ENCODE data around the gene LRPAP1.
"Not testable (repeated sequence)": the region's sequence is repeated elsewhere in the genome, so short reads cannot be mapped to it uniquely, and the experiment has no call there.

Gene LRPAP1

GRCh38 chr4:3549694-3550001 lies 17.4 kb upstream of the LRPAP1 start:
- 93 to 100% methylated on average over 4 to 5 of the region's 6 CpGs for whole genome bisulfite sequencing, 2 experiments
- not testable (repeated sequence) for H3K36me3 ChIP-seq (ENCODE audit: control insufficient read depth, insufficient read depth, low read length); H3K4me1 ChIP-seq (ENCODE audit: control insufficient read depth, insufficient read depth, low read length); H3K27ac ChIP-seq (ENCODE audit: insufficient read depth, low read depth, low read length, poor library complexity, severe bottlenecking); H3K27me3 ChIP-seq (ENCODE audit: control insufficient read depth, insufficient read depth, low read length, poor library complexity, severe bottlenecking); H3K9me3 ChIP-seq (ENCODE audit: control insufficient read depth, low read length); H3K4me3 ChIP-seq (ENCODE audit: insufficient read depth, low read depth, low read length)

GRCh38 chr4:3548991-3549693 lies 16.9 kb upstream of the LRPAP1 start:
- H3K9me3 ChIP-seq (ENCODE audit: control insufficient read depth, low read length); H3K27me3 ChIP-seq (ENCODE audit: control insufficient read depth, insufficient read depth, low read length, poor library complexity, severe bottlenecking); H3K27ac ChIP-seq (ENCODE audit: insufficient read depth, low read depth, low read length, poor library complexity, severe bottlenecking); H3K36me3 ChIP-seq (ENCODE audit: control insufficient read depth, insufficient read depth, low read length); H3K4me3 ChIP-seq (ENCODE audit: insufficient read depth, low read depth, low read length); H3K4me1 ChIP-seq (ENCODE audit: control insufficient read depth, insufficient read depth, low read length): not testable (repeated sequence)
- WGBS, 2 experiments: 85 to 89% methylated on average over 17 to 19 of the region's 21 CpGs

DNA sequence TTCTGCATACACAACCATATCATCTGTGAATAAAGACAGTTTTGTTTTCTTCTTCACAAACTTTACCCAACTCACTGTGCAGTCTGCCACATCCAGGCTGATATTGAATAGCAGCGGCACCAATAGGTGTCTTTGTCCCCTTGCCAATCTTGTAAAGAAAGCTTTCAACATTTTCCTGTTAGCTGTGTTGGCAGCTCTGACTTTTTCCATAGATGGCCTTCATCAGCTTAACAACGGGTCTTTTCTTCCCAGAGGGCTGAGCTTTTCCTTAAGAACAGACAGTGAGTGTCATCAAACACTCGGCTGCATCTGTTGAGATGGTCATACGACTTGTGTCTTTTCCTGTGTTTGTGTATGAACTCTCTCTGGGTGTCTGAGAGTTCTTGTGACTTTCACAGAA lies 14.5 kb upstream of the LRPAP1 start:
- H3K27me3 ChIP-seq (ENCODE audit: control insufficient read depth, insufficient read depth, low read length, poor library complexity, severe bottlenecking); H3K4me1 ChIP-seq (ENCODE audit: control insufficient read depth, insufficient read depth, low read length); H3K9me3 ChIP-seq (ENCODE audit: control insufficient read depth, low read length); H3K4me3 ChIP-seq (ENCODE audit: insufficient read depth, low read depth, low read length); H3K36me3 ChIP-seq (ENCODE audit: control insufficient read depth, insufficient read depth, low read length); H3K27ac ChIP-seq (ENCODE audit: insufficient read depth, low read depth, low read length, poor library complexity, severe bottlenecking): not testable (repeated sequence)
- 75 to 81% methylated on average over 4 of the region's 4 CpGs for WGBS, 2 experiments

GRCh38 chr4:3545351-3545750 lies 13.1 kb upstream of the LRPAP1 start:
- H3K36me3 ChIP-seq (ENCODE audit: control insufficient read depth, insufficient read depth, low read length); H3K9me3 ChIP-seq (ENCODE audit: control insufficient read depth, low read length); H3K4me1 ChIP-seq (ENCODE audit: control insufficient read depth, insufficient read depth, low read length); H3K4me3 ChIP-seq (ENCODE audit: insufficient read depth, low read depth, low read length); H3K27ac ChIP-seq (ENCODE audit: insufficient read depth, low read depth, low read length, poor library complexity, severe bottlenecking); H3K27me3 ChIP-seq (ENCODE audit: control insufficient read depth, insufficient read depth, low read length, poor library complexity, severe bottlenecking): not testable (repeated sequence)
- 97% methylated on average over 7 to 8 of the region's 8 CpGs for WGBS, 2 experiments

DNA sequence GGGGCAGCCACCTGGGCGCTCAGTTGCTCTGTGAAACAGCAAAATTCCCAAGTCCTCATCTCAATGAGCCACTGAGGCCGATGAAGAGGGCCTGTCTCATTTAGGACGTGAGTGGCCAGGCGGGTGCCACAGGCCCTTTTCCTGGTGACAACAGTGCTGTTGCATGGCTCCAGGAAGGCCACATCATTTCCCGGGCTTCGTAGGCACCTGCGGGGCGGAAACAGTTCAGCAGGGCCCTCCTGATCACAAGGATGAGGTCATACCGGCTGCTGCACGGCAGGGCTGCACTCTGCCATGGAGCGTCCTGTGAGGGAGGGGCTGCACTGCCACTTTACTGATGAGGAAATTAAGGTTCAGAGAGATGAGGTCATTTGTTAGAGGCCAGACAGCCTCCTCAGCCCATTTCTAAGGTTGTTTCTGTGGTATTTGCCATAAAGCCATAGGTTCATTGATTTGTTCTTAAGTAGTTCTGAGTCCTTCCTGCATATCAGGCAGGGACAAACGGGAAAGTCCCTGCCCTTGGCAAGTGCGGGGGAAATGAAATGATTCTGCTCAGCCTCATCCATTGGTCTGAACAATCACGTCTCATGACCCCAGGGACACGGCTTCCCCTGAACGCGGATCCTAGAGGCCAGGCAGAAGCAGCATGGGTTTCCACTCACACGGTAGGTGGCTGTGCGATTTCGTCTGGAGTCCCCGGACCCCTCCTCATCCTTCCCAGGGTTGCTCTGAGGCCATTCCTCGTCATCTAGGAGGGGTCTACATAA lies 12.2 kb upstream of the LRPAP1 start:
- H3K36me3 ChIP-seq (ENCODE audit: control insufficient read depth, insufficient read depth, low read length); H3K27me3 ChIP-seq (ENCODE audit: control insufficient read depth, insufficient read depth, low read length, poor library complexity, severe bottlenecking); H3K4me1 ChIP-seq (ENCODE audit: control insufficient read depth, insufficient read depth, low read length); H3K9me3 ChIP-seq (ENCODE audit: control insufficient read depth, low read length); H3K27ac ChIP-seq (ENCODE audit: insufficient read depth, low read depth, low read length, poor library complexity, severe bottlenecking); H3K4me3 ChIP-seq (ENCODE audit: insufficient read depth, low read depth, low read length): not testable (repeated sequence)
- WGBS, 2 experiments: 65 to 76% methylated on average over 18 to 21 of the region's 22 CpGs

GRCh38 chr4:3543415-3543814 lies 11.2 kb upstream of the LRPAP1 start:
- H3K27me3 ChIP-seq (ENCODE audit: control insufficient read depth, insufficient read depth, low read length, poor library complexity, severe bottlenecking); H3K36me3 ChIP-seq (ENCODE audit: control insufficient read depth, insufficient read depth, low read length); H3K4me1 ChIP-seq (ENCODE audit: control insufficient read depth, insufficient read depth, low read length); H3K4me3 ChIP-seq (ENCODE audit: insufficient read depth, low read depth, low read length); H3K9me3 ChIP-seq (ENCODE audit: control insufficient read depth, low read length); H3K27ac ChIP-seq (ENCODE audit: insufficient read depth, low read depth, low read length, poor library complexity, severe bottlenecking): not testable (repeated sequence)
- 95 to 96% methylated on average over 6 to 7 of the region's 8 CpGs for WGBS, 2 experiments

DNA sequence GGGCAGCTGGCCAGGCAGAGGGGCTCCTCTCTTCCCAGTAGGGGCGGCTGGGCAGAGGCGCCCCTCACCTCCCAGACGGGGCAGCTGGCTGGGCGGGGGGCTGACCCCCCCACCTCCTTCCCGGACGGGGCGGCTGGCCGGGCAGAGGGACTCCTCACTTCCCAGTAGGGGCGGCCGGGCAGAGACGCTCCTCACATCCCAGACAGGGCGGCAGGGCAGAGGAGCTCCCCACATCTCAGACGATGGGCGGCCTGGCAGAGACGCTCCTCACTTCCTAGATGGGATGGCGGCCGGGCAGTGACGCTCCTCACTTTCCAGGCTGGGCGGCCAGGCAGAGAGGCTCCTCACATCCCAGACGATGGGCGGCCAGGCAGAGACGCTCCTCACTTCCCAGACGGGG lies 6.7 kb upstream of the LRPAP1 start:
- not testable (repeated sequence) for H3K4me3 ChIP-seq (ENCODE audit: insufficient read depth, low read depth, low read length); H3K4me1 ChIP-seq (ENCODE audit: control insufficient read depth, insufficient read depth, low read length); H3K27me3 ChIP-seq (ENCODE audit: control insufficient read depth, insufficient read depth, low read length, poor library complexity, severe bottlenecking); H3K9me3 ChIP-seq (ENCODE audit: control insufficient read depth, low read length); H3K27ac ChIP-seq (ENCODE audit: insufficient read depth, low read depth, low read length, poor library complexity, severe bottlenecking); H3K36me3 ChIP-seq (ENCODE audit: control insufficient read depth, insufficient read depth, low read length)
- 95 to 96% methylated on average over 22 to 23 of the region's 23 CpGs for WGBS, 2 experiments

GRCh38 chr4:3535812-3536211 lies 3.6 kb upstream of the LRPAP1 start:
- not testable (repeated sequence) for H3K36me3 ChIP-seq (ENCODE audit: control insufficient read depth, insufficient read depth, low read length); H3K4me3 ChIP-seq (ENCODE audit: insufficient read depth, low read depth, low read length); H3K4me1 ChIP-seq (ENCODE audit: control insufficient read depth, insufficient read depth, low read length); H3K27me3 ChIP-seq (ENCODE audit: control insufficient read depth, insufficient read depth, low read length, poor library complexity, severe bottlenecking); H3K9me3 ChIP-seq (ENCODE audit: control insufficient read depth, low read length); H3K27ac ChIP-seq (ENCODE audit: insufficient read depth, low read depth, low read length, poor library complexity, severe bottlenecking)
- WGBS, 2 experiments: 84 to 95% methylated on average over 8 to 9 of the region's 10 CpGs

- peaks cover 11% of the 10 kb centered on the region for H3K4me1 ChIP-seq (ENCODE audit: control insufficient read depth, insufficient read depth, low read length)
- WGBS, 2 experiments: 89 to 94% methylated on average over 7 of the region's 7 CpGs
- no peak overlapping the region for H3K4me3 ChIP-seq (ENCODE audit: insufficient read depth, low read depth, low read length)
- H3K27me3 ChIP-seq (ENCODE audit: control insufficient read depth, insufficient read depth, low read length, poor library complexity, severe bottlenecking): peaks cover 3% of the 10 kb centered on the region
- H3K36me3 ChIP-seq (ENCODE audit: control insufficient read depth, insufficient read depth, low read length): no peaks in the 10 kb centered on the region
- no peaks in the 10 kb centered on the region for H3K9me3 ChIP-seq (ENCODE audit: control insufficient read depth, low read length)
- H3K27ac ChIP-seq (ENCODE audit: insufficient read depth, low read depth, low read length, poor library complexity, severe bottlenecking): no peak overlapping the region
These were observed 1.2 kb upstream of the LRPAP1 start for GRCh38 chr4:3533423-3533820.

DNA sequence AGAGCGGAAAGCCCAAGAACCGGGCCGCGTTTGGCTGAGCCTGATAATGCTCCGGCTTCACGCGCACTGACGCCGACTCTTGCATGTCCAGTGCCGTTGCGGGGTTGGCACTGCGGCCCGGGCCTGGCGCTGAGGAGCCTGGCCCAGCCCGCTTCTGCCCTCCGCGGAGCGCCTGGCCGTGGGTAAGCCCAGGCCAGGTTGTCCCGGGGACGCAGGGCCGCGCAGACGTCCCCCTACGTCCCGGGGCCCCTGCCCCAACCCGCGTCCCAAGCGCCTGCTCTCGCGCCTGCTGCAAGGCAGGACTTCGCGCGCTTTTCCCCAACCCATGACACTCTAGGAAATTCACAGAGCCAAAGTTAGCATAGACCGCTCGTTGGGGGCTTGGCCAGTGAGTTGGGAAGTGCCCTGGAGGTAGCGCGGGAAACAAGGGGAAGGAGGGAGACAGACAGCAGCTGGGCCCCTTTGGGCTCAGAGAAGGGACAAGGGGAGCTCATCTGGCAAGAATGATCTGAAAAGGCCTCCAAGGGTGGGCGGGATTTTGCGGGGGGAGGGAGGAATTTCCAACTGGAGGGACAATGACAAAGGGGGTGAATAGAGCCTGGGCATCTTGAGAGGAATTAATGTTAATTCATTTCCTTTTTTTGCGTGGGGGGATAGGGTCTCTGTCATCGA lies 665 bp upstream of the LRPAP1 start:
- peaks cover 11% of the 10 kb centered on the region for H3K4me1 ChIP-seq (ENCODE audit: control insufficient read depth, insufficient read depth, low read length)
- WGBS, 2 experiments: 18 to 22% methylated on average over 42 of the region's 42 CpGs
- H3K9me3 ChIP-seq (ENCODE audit: control insufficient read depth, low read length): no peaks in the 10 kb centered on the region
- no peaks in the 10 kb centered on the region for H3K36me3 ChIP-seq (ENCODE audit: control insufficient read depth, insufficient read depth, low read length)
- H3K27me3 ChIP-seq (ENCODE audit: control insufficient read depth, insufficient read depth, low read length, poor library complexity, severe bottlenecking): peaks cover 3% of the 10 kb centered on the region
- peak overlapping the region; percentile 55 for H3K4me3 ChIP-seq (ENCODE audit: insufficient read depth, low read depth, low read length)
- H3K27ac ChIP-seq (ENCODE audit: insufficient read depth, low read depth, low read length, poor library complexity, severe bottlenecking): no peak overlapping the region

Measured in ectodermal cell (in vitro differentiated cells).